Measurements from ENCODE around the gene HS3ST4. TPM values are rescaled to one million over a fixed set of nuclear protein-coding genes. Genes with fewer than 3 reads are reported as not detected.

Gene HS3ST4
- polyA plus RNA-seq, 1 donor from 2014 or later, result 13.0 TPM

DNA sequence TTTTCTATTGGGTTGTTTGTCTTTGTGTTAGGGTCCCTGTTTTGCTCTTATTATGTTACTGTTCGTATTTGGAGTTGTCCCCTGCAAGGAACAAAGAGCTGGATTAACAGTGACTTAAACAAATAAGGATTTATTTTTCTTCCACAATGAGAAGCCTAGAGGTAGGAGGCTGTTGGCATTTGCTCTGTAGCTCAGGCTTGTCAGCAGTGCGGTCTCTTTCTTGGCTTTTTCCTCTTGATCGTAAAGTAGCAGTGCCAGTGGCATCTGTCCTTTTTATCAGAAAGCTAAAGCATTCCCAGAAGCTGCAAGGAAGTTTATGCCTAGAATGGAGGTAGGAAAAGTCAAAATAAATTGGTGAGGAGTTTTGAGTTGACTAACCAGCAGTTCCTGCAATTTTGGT lies 154.1 kb downstream of the HS3ST4 start:
- Histone ChIP-seq H3K79me2 (replicated peaks; ENCODE audit: insufficient read depth, low read length) (no peaks in the 10 kb centered on the region), H3K9ac (ENCODE audit: low read length) (no peak overlapping the region), H3K27ac (ENCODE audit: low read length) (no peak overlapping the region), H3K9me3 (ENCODE audit: low read length) (no peaks in the 10 kb centered on the region), H3F3A (ENCODE audit: insufficient read depth, low read length, poor library complexity, severe bottlenecking) (no peaks in the 10 kb centered on the region), H3K9me2 (ENCODE audit: insufficient read depth, low read length) (no peaks in the 10 kb centered on the region), H3K4me2 (ENCODE audit: low read length) (no peak overlapping the region), H3K36me3 (ENCODE audit: insufficient read depth, low read length) (no peaks in the 10 kb centered on the region), H3K4me3 (ENCODE audit: low read length) (no peak overlapping the region), H4K20me1 (ENCODE audit: insufficient read depth) (no peaks in the 10 kb centered on the region), H3K27me3 (ENCODE audit: insufficient read depth, low read depth, low read length) (no peaks in the 10 kb centered on the region), H2AFZ (ENCODE audit: low read depth, low read length) (no peak overlapping the region)
- TF ChIP-seq POLR2AphosphoS5 (IDR thresholded peaks at IDR 0.05) (no peak), TAF1 (IDR thresholded peaks at IDR 0.05; ENCODE audit: low read depth) (no peak), MXI1 (conservative IDR thresholded peaks at IDR 0.05; ENCODE audit: poor library complexity, severe bottlenecking) (no peak), RAD21 (conservative IDR thresholded peaks at IDR 0.05) (no peak), EZH2 (IDR thresholded peaks at IDR 0.05; ENCODE audit: borderline replicate concordance, insufficient read depth, low read length, poor library complexity, severe bottlenecking) (no peak)
- TF ChIP-seq, protein P1, sequence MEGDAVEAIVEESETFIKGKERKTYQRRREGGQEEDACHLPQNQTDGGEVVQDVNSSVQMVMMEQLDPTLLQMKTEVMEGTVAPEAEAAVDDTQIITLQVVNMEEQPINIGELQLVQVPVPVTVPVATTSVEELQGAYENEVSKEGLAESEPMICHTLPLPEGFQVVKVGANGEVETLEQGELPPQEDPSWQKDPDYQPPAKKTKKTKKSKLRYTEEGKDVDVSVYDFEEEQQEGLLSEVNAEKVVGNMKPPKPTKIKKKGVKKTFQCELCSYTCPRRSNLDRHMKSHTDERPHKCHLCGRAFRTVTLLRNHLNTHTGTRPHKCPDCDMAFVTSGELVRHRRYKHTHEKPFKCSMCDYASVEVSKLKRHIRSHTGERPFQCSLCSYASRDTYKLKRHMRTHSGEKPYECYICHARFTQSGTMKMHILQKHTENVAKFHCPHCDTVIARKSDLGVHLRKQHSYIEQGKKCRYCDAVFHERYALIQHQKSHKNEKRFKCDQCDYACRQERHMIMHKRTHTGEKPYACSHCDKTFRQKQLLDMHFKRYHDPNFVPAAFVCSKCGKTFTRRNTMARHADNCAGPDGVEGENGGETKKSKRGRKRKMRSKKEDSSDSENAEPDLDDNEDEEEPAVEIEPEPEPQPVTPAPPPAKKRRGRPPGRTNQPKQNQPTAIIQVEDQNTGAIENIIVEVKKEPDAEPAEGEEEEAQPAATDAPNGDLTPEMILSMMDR (IDR thresholded peaks at IDR 0.05; ENCODE audit: poor library complexity, severe bottlenecking), result no peak

DNA sequence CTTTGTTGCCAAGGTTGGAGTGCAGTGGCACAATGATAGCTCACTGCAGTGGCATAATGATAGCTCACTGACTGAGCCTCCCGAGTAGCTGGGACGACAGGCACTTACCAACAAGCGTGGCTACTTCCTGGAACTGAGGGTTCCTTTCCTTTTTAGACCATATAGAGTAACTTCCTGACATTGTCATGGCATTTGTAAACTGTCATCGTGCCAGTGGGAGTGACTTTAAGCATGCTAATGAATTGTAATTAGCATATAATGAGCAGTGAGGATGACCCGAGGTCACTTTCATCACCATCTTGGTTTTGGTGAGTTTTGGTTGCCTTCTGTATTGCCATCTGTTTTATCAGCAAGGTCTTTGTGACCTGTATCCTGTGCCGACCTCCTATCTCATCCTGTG lies 162.4 kb downstream of the HS3ST4 start:
- Histone ChIP-seq H2AFZ (ENCODE audit: low read depth, low read length) (no peak overlapping the region), H3K9me3 (ENCODE audit: low read length) (no peaks in the 10 kb centered on the region), H3K27me3 (ENCODE audit: insufficient read depth, low read depth, low read length) (no peaks in the 10 kb centered on the region), H4K20me1 (ENCODE audit: insufficient read depth) (no peaks in the 10 kb centered on the region), H3K9ac (ENCODE audit: low read length) (no peak overlapping the region), H3K4me3 (ENCODE audit: low read length) (no peak overlapping the region), H3K4me2 (ENCODE audit: low read length) (no peak overlapping the region), H3K27ac (ENCODE audit: low read length) (no peak overlapping the region), H3F3A (ENCODE audit: insufficient read depth, low read length, poor library complexity, severe bottlenecking) (no peaks in the 10 kb centered on the region), H3K36me3 (ENCODE audit: insufficient read depth, low read length) (no peaks in the 10 kb centered on the region), H3K9me2 (ENCODE audit: insufficient read depth, low read length) (no peaks in the 10 kb centered on the region), H3K79me2 (replicated peaks; ENCODE audit: insufficient read depth, low read length) (no peaks in the 10 kb centered on the region)
- TF ChIP-seq RAD21 (conservative IDR thresholded peaks at IDR 0.05) (no peak), EZH2 (IDR thresholded peaks at IDR 0.05; ENCODE audit: borderline replicate concordance, insufficient read depth, low read length, poor library complexity, severe bottlenecking) (no peak), MXI1 (conservative IDR thresholded peaks at IDR 0.05; ENCODE audit: poor library complexity, severe bottlenecking) (no peak)

DNA sequence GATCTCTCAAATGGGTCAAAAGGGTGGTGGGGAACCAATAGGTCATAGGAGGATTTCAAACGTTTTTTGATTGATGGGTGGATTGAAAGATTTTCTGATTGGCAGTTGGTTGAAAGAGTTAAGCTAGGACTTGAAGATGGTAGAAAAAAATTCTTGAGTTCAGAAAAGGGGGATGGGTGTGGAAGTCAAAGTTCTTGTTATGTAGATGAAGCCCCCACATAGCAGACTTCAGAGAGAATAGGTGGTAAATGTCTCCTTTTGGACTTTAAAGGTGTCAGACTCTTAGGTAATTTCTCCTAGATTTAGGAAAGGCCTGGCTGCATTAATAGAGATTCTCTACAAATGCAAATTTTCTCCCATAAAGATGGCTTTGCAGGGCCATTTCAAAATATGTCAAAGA lies 163.3 kb downstream of the HS3ST4 start:
- Histone ChIP-seq H3K9me2 (ENCODE audit: insufficient read depth, low read length) (no peaks in the 10 kb centered on the region), H3K27ac (ENCODE audit: low read length) (no peak overlapping the region), H3K4me2 (ENCODE audit: low read length) (no peak overlapping the region), H3K36me3 (ENCODE audit: insufficient read depth, low read length) (no peaks in the 10 kb centered on the region), H3F3A (ENCODE audit: insufficient read depth, low read length, poor library complexity, severe bottlenecking) (no peaks in the 10 kb centered on the region), H3K9ac (ENCODE audit: low read length) (no peak overlapping the region), H4K20me1 (ENCODE audit: insufficient read depth) (no peaks in the 10 kb centered on the region), H2AFZ (ENCODE audit: low read depth, low read length) (no peak overlapping the region), H3K9me3 (ENCODE audit: low read length) (peaks cover 4% of the 10 kb centered on the region), H3K79me2 (replicated peaks; ENCODE audit: insufficient read depth, low read length) (no peaks in the 10 kb centered on the region), H3K27me3 (ENCODE audit: insufficient read depth, low read depth, low read length) (no peaks in the 10 kb centered on the region), H3K4me3 (ENCODE audit: low read length) (no peak overlapping the region)
- TF ChIP-seq SMC3 (conservative IDR thresholded peaks at IDR 0.05; ENCODE audit: poor library complexity) (no peak), MXI1 (conservative IDR thresholded peaks at IDR 0.05; ENCODE audit: poor library complexity, severe bottlenecking) (no peak), EZH2 (IDR thresholded peaks at IDR 0.05; ENCODE audit: borderline replicate concordance, insufficient read depth, low read length, poor library complexity, severe bottlenecking) (no peak), TAF1 (IDR thresholded peaks at IDR 0.05; ENCODE audit: low read depth) (no peak), RAD21 (conservative IDR thresholded peaks at IDR 0.05) (no peak), POLR2AphosphoS5 (IDR thresholded peaks at IDR 0.05) (no peak), EP300 (conservative IDR thresholded peaks at IDR 0.05; ENCODE audit: poor library complexity, severe bottlenecking) (no peak)
- TF ChIP-seq, protein P1 (IDR thresholded peaks at IDR 0.05; ENCODE audit: poor library complexity, severe bottlenecking), result no peak
- TF ChIP-seq, protein P2, sequence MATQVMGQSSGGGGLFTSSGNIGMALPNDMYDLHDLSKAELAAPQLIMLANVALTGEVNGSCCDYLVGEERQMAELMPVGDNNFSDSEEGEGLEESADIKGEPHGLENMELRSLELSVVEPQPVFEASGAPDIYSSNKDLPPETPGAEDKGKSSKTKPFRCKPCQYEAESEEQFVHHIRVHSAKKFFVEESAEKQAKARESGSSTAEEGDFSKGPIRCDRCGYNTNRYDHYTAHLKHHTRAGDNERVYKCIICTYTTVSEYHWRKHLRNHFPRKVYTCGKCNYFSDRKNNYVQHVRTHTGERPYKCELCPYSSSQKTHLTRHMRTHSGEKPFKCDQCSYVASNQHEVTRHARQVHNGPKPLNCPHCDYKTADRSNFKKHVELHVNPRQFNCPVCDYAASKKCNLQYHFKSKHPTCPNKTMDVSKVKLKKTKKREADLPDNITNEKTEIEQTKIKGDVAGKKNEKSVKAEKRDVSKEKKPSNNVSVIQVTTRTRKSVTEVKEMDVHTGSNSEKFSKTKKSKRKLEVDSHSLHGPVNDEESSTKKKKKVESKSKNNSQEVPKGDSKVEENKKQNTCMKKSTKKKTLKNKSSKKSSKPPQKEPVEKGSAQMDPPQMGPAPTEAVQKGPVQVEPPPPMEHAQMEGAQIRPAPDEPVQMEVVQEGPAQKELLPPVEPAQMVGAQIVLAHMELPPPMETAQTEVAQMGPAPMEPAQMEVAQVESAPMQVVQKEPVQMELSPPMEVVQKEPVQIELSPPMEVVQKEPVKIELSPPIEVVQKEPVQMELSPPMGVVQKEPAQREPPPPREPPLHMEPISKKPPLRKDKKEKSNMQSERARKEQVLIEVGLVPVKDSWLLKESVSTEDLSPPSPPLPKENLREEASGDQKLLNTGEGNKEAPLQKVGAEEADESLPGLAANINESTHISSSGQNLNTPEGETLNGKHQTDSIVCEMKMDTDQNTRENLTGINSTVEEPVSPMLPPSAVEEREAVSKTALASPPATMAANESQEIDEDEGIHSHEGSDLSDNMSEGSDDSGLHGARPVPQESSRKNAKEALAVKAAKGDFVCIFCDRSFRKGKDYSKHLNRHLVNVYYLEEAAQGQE (IDR thresholded peaks at IDR 0.05; ENCODE audit: borderline replicate concordance), result no peak

Measured in neural cell (in vitro differentiated cells).